Measurements from ENCODE around the gene SEMA6B. TPM values are rescaled to one million over a fixed set of nuclear protein-coding genes. Genes with fewer than 3 reads are reported as not detected.

Gene SEMA6B
- total and polyA plus RNA-seq, 2 of the 8 experiments (the other 6 are each of a cell fraction or from before 2014, with no cell fraction given) = 31.3 to 54.4 TPM

DNA sequence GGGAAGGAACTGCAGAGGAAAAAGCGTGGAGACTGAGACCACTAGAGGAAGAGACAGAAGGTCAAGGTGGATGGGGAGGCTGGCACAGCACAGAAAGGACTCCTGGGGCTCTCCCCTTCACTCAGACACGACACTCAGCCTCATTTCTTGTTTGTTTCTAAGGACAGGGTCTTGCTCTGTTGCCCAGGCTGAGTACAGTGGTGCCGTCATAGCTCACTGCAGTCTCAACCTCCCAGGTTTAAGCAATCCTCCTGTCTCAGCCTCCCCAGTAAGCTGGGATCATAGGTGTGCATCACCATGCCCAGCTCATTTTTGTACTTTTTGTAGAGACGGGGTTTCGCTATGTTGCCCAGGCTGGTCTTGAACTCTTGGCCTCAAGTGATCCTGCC, 11.4 kb upstream of the SEMA6B start (continued):
- TF ChIP-seq, protein P1, sequence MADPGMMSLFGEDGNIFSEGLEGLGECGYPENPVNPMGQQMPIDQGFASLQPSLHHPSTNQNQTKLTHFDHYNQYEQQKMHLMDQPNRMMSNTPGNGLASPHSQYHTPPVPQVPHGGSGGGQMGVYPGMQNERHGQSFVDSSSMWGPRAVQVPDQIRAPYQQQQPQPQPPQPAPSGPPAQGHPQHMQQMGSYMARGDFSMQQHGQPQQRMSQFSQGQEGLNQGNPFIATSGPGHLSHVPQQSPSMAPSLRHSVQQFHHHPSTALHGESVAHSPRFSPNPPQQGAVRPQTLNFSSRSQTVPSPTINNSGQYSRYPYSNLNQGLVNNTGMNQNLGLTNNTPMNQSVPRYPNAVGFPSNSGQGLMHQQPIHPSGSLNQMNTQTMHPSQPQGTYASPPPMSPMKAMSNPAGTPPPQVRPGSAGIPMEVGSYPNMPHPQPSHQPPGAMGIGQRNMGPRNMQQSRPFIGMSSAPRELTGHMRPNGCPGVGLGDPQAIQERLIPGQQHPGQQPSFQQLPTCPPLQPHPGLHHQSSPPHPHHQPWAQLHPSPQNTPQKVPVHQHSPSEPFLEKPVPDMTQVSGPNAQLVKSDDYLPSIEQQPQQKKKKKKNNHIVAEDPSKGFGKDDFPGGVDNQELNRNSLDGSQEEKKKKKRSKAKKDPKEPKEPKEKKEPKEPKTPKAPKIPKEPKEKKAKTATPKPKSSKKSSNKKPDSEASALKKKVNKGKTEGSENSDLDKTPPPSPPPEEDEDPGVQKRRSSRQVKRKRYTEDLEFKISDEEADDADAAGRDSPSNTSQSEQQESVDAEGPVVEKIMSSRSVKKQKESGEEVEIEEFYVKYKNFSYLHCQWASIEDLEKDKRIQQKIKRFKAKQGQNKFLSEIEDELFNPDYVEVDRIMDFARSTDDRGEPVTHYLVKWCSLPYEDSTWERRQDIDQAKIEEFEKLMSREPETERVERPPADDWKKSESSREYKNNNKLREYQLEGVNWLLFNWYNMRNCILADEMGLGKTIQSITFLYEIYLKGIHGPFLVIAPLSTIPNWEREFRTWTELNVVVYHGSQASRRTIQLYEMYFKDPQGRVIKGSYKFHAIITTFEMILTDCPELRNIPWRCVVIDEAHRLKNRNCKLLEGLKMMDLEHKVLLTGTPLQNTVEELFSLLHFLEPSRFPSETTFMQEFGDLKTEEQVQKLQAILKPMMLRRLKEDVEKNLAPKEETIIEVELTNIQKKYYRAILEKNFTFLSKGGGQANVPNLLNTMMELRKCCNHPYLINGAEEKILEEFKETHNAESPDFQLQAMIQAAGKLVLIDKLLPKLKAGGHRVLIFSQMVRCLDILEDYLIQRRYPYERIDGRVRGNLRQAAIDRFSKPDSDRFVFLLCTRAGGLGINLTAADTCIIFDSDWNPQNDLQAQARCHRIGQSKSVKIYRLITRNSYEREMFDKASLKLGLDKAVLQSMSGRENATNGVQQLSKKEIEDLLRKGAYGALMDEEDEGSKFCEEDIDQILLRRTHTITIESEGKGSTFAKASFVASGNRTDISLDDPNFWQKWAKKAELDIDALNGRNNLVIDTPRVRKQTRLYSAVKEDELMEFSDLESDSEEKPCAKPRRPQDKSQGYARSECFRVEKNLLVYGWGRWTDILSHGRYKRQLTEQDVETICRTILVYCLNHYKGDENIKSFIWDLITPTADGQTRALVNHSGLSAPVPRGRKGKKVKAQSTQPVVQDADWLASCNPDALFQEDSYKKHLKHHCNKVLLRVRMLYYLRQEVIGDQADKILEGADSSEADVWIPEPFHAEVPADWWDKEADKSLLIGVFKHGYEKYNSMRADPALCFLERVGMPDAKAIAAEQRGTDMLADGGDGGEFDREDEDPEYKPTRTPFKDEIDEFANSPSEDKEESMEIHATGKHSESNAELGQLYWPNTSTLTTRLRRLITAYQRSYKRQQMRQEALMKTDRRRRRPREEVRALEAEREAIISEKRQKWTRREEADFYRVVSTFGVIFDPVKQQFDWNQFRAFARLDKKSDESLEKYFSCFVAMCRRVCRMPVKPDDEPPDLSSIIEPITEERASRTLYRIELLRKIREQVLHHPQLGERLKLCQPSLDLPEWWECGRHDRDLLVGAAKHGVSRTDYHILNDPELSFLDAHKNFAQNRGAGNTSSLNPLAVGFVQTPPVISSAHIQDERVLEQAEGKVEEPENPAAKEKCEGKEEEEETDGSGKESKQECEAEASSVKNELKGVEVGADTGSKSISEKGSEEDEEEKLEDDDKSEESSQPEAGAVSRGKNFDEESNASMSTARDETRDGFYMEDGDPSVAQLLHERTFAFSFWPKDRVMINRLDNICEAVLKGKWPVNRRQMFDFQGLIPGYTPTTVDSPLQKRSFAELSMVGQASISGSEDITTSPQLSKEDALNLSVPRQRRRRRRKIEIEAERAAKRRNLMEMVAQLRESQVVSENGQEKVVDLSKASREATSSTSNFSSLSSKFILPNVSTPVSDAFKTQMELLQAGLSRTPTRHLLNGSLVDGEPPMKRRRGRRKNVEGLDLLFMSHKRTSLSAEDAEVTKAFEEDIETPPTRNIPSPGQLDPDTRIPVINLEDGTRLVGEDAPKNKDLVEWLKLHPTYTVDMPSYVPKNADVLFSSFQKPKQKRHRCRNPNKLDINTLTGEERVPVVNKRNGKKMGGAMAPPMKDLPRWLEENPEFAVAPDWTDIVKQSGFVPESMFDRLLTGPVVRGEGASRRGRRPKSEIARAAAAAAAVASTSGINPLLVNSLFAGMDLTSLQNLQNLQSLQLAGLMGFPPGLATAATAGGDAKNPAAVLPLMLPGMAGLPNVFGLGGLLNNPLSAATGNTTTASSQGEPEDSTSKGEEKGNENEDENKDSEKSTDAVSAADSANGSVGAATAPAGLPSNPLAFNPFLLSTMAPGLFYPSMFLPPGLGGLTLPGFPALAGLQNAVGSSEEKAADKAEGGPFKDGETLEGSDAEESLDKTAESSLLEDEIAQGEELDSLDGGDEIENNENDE (IDR thresholded peaks at IDR 0.05; ENCODE audit: insufficient replicate concordance, low read length) = no peak
- TF ChIP-seq SUZ12 (IDR thresholded peaks at IDR 0.05; ENCODE audit: low read length) = no peak
- TF ChIP-seq ASH2L (IDR thresholded peaks at IDR 0.05; ENCODE audit: low read length) = no peak
- TF ChIP-seq GABPA (IDR thresholded peaks at IDR 0.05; ENCODE audit: borderline replicate concordance, insufficient read depth, low read length) = no peak
- no peak for TF ChIP-seq HDAC6 (IDR thresholded peaks at IDR 0.05; ENCODE audit: low read depth, low read length)
- no peak for TF ChIP-seq KDM5A (IDR thresholded peaks at IDR 0.05; ENCODE audit: low read length)
- no peak for TF ChIP-seq CBX8 (IDR thresholded peaks at IDR 0.05; ENCODE audit: borderline replicate concordance, low read depth, low read length)
- no peak for TF ChIP-seq EGR1 (IDR thresholded peaks at IDR 0.05; ENCODE audit: borderline replicate concordance, low read depth, low read length)
- TF ChIP-seq SP2 (IDR thresholded peaks at IDR 0.05; ENCODE audit: low read length) = no peak
- no peak for TF ChIP-seq CTBP2 (IDR thresholded peaks at IDR 0.05; ENCODE audit: borderline replicate concordance, insufficient read depth, insufficient read length, low read length)
- no peak for TF ChIP-seq RFX5 (IDR thresholded peaks at IDR 0.05; ENCODE audit: borderline replicate concordance, low read depth, low read length)
- no peak for TF ChIP-seq RBBP5 (IDR thresholded peaks at IDR 0.05; ENCODE audit: borderline replicate concordance, low read depth, low read length)

Measured in H1 (cell line).